Cardiac muscle cell (in vitro differentiated cells and primary cell): Measurements from ENCODE around the gene ARHGEF19. TPM values are rescaled to one million over a fixed set of nuclear protein-coding genes. Genes with fewer than 3 reads are reported as not detected.

ENCODE experiments used
- DNase-seq, 2 donors: peaks; one replicate each; pipeline versions ENCODE4 v3.0.0 to v3.0.0-alpha.2; 2010 to 2017; ENCODE audit warnings: low read depth in 1 of 2, low spot score in 1 of 2
- H3K27ac ChIP-seq: fragments of 200-600 bp; sonication (generic); 2 replicates; pipeline ENCODE4 v1.5.1; 2016
- H3K27me3 ChIP-seq: fragments of 200-600 bp; sonication (generic); 2 replicates; pipeline ENCODE4 v1.6.0; 2016; ENCODE audit warnings: control low read depth
- H3K36me3 ChIP-seq: fragments of 200-600 bp; sonication (generic); 2 replicates; pipeline ENCODE4 v1.5.1; 2016; ENCODE audit warnings: control low read depth
- H3K4me1 ChIP-seq: fragments of 200-600 bp; sonication (generic); 2 replicates; pipeline ENCODE4 v1.8.1; 2017; ENCODE audit warnings: low read depth, mild to moderate bottlenecking, mixed run types
- H3K4me3 ChIP-seq: fragments of 200-600 bp; sonication (generic); 2 replicates; pipeline ENCODE4 v1.5.1; 2016; ENCODE audit warnings: mild to moderate bottlenecking
- H3K9me3 ChIP-seq: fragments of 200-600 bp; sonication (generic); 2 replicates; pipeline ENCODE4 v1.5.1; 2017; ENCODE audit warnings: low read depth, mild to moderate bottlenecking, control low read depth
- CTCF ChIP-seq: IDR thresholded peaks from 2 replicates; pipeline ENCODE4 v1.5.1; 2012; ENCODE audit warnings: low read depth, mild to moderate bottlenecking, low read length
- polyA plus RNA-seq: library from polyadenylated mRNA; unstranded; fragments of >200 nt; fragmentation: Nextera tagmentation; extraction: Ambion mirVana; gene quantifications from 2 replicates; pipeline ENCODE4 v1.2.1, GENCODE V29; 2016
- total RNA-seq: library from RNA; depleted of rRNA; stranded (reverse); fragments of >200 nt; gene quantifications from 2 replicates; pipeline ENCODE4 v1.2.3, GENCODE V29; 2016

Gene ARHGEF19
- total and polyA plus RNA-seq, 2 experiments from 2014 or later, result 4.0 to 6.7 TPM

GRCh38 chr1:16158025-16158424 is 54.4 kb downstream of the ARHGEF19 start:
- Histone ChIP-seq H3K27me3 (no peaks in the 10 kb centered on the region), H3K36me3 (no peaks in the 10 kb centered on the region), H3K4me1 (peaks cover 21% of the 10 kb centered on the region), H3K4me3 (no peak overlapping the region), H3K9me3 (no peaks in the 10 kb centered on the region), H3K27ac (no peak overlapping the region)
- no peak for TF ChIP-seq CTCF
- no peak for DNase-seq

DNA sequence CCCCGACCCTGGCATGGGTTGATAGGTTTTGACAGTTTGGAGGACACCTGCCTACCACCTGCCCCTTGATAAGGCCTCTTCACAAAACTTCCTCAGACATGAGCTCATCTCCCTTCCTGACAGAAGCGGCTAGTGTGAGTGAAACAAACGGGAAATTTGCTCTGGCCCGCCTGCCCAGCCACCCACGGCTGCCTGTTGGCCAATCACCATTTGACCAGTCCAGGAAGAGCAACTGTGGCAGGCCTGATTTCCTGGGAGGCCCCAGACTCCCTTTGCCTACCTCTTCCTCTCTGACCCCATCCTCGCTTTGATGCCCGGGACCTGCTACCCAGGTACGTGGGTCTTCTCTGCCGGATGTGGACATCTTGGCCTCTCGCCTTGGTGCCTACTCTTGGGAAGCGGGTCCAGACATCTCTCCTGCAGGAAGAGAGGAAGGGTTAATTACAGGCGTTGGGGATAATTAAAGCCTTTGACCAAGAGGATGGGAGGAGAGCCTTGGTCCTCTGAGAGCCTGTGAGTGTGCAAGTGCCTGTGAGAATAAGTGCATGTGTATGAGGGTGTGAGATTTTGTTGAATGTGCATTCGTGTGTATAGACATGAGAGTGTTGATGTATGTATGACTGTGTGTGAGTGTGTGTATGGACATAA is 55.5 kb downstream of the ARHGEF19 start:
- Histone ChIP-seq H3K4me3 (no peak overlapping the region), H3K9me3 (no peaks in the 10 kb centered on the region), H3K27me3 (no peaks in the 10 kb centered on the region), H3K27ac (no peak overlapping the region), H3K36me3 (no peaks in the 10 kb centered on the region), H3K4me1 (peaks cover 31% of the 10 kb centered on the region)
- TF ChIP-seq CTCF, result no peak
- peak in 1 of 2 donors; percentile 65 for DNase-seq

DNA sequence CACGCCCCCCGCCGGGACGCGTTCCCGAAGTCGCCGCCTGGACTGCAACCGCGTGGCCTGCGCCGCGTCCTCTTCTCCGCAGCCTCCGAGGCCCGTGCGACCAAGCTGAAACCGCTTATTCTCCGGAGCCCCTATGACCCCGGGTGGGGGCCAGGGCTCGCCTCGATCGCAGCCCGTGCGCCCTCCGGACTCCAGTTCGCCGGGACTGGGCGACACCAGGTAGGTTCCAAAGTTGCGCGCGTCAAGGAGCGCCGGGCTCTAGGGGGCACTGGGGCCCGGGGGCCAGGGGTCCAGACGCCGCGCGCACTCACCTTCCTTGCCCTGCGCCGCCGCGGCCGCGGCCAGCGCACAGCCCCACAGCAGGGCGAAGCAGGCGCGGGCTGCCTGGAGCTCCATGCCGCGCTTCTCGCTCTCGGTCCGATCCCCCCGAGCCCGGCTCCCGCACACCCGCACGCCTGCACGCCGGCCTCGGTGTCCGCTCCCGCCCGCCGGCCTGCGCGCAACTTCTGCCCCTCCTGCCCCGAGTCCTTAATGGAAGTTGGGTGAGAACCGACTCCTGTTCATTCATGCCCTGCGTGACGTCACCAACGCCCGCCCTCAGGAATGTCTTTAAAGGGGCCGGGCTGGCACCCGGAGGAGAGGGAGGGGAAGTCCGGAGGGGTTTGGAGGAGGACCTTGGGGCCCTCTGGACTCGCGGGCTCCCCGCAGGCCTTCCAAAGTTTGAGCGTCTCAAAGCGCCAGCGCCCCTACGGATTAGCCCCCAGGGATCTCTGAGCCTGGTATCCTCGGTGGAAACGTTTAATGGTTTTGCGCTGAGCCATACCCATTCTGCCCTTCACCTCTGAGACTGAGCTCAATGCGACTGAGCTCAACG is 56.7 kb downstream of the ARHGEF19 start, which contains the start of gene EPHA2:
EPHA2 (minus strand) TSS at position 533 of the 874 bp plus-strand sequence; CDS start at position 396, 137 bp downstream.
- H3K4me3 ChIP-seq, result peak within 1 kb of the TSS; percentile 58
- H3K9me3 ChIP-seq, result no peaks in the 10 kb centered on the region
- TF ChIP-seq CTCF, result no peak
- H3K27me3 ChIP-seq, result no peaks in the 10 kb centered on the region
- peaks cover 42% of the 10 kb centered on the region for H3K4me1 ChIP-seq
- peak; percentile 92 to 96 for DNase-seq
- H3K27ac ChIP-seq, result peak within 1 kb of the TSS; percentile 89
- no peaks in the 10 kb centered on the region for H3K36me3 ChIP-seq

- no peak for TF ChIP-seq CTCF
- Histone ChIP-seq H3K36me3 (no peaks in the 10 kb centered on the region), H3K9me3 (no peaks in the 10 kb centered on the region), H3K27ac (no peak overlapping the region), H3K4me1 (peaks cover 42% of the 10 kb centered on the region), H3K27me3 (no peaks in the 10 kb centered on the region), H3K4me3 (peak overlapping the region; percentile 58)
- DNase-seq, result no peak
Observed at GRCh38 chr1:16153999-16154673, 58.3 kb downstream of the ARHGEF19 start.

- Histone ChIP-seq H3K4me1 (peaks cover 42% of the 10 kb centered on the region), H3K27me3 (no peaks in the 10 kb centered on the region), H3K4me3 (peak overlapping the region; percentile 58), H3K9me3 (no peaks in the 10 kb centered on the region), H3K36me3 (no peaks in the 10 kb centered on the region), H3K27ac (no peak overlapping the region)
- DNase-seq, result no peak
- TF ChIP-seq CTCF, result no peak
Observed at GRCh38 chr1:16153096-16153998, 59.1 kb downstream of the ARHGEF19 start.
